Parathyroid adenoma (tissue), 2 donors: ENCODE data around the gene CPT1B.

ENCODE experiments used
- H2AFZ ChIP-seq: fragments of 300-600 bp; sonication (generic); one replicate; pipeline ENCODE4 v1.7.0; 2017; ENCODE audit warnings: antibody characterized with exemption, mild to moderate bottlenecking
- H3K27ac ChIP-seq: fragments of 300-600 bp; sonication (generic); one replicate; pipeline ENCODE4 v1.7.0; 2017
- H3K27me3 ChIP-seq: fragments of 300-600 bp; sonication (generic); one replicate; pipeline ENCODE4 v1.7.0; 2017; ENCODE audit warnings: low read length; ENCODE audit not compliant: control insufficient read depth, insufficient read depth
- H3K36me3 ChIP-seq: fragments of 300-600 bp; sonication (generic); one replicate; pipeline ENCODE4 v1.7.0; 2017; ENCODE audit warnings: low read length; ENCODE audit not compliant: control insufficient read depth, insufficient read depth
- H3K4me1 ChIP-seq: fragments of 300-600 bp; sonication (generic); one replicate; pipeline ENCODE4 v1.7.0; 2017; ENCODE audit warnings: control low read depth
- H3K4me2 ChIP-seq: fragments of 300-600 bp; sonication (generic); one replicate; pipeline ENCODE4 v1.7.0; 2017; ENCODE audit warnings: low read length
- H3K4me3 ChIP-seq: fragments of 300-600 bp; sonication (generic); one replicate; pipeline ENCODE4 v1.7.0; 2017; ENCODE audit warnings: low read depth, low read length
- H3K79me2 ChIP-seq: fragments of 300-600 bp; sonication (generic); one replicate; pipeline ENCODE4 v1.7.0; 2017; ENCODE audit warnings: control low read depth
- H3K9ac ChIP-seq: fragments of 300-600 bp; sonication (generic); one replicate; pipeline ENCODE4 v1.7.0; 2017; ENCODE audit warnings: mild to moderate bottlenecking
- H3K9me3 ChIP-seq: fragments of 300-600 bp; sonication (generic); one replicate; pipeline ENCODE4 v1.7.0; 2017; ENCODE audit warnings: low read length; ENCODE audit not compliant: control insufficient read depth
- TF ChIP-seq, protein P1 (sequence below): fragments of 300-600 bp; sonication (generic); IDR thresholded peaks from one replicate; pipeline ENCODE4 v1.7.0; 2017; ENCODE audit warnings: antibody characterized with exemption, mild to moderate bottlenecking
- donor health status: primary hyperparathyroidism.

Gene CPT1B

DNA sequence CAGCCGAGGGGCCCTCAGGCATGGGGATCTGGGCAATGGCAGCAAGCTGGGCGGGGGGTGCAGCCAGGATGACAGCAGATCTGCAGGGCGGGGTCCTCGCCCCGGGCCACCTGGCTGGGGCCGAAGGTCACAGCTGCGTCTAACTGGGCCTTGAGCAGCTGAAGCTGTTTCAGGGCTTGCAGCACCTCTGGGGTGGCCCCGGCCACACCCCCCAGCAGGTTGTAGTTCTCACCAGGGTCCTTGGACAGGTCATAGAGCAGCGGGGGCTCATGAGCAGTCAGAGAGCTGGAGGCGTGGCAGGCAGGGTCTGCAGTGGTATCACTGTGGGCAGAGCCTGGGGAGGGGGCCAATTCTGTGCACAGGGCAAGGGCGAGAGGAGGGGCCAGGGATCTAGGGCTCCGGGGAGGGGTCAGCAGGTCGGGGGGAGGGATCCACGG, 46.9 kb upstream of the CPT1B start:
- H3K9me3 ChIP-seq = no peaks in the 10 kb centered on the region
- no peaks in the 10 kb centered on the region for H3K27me3 ChIP-seq
- no peaks in the 10 kb centered on the region for H3K79me2 ChIP-seq
- H3K4me3 ChIP-seq = no peak overlapping the region
- no peak overlapping the region for H3K4me2 ChIP-seq
- H3K9ac ChIP-seq = no peak overlapping the region
- H3K4me1 ChIP-seq = peaks cover 21% of the 10 kb centered on the region
- no peak overlapping the region for H2AFZ ChIP-seq
- H3K36me3 ChIP-seq = no peaks in the 10 kb centered on the region
- TF ChIP-seq, protein P1, sequence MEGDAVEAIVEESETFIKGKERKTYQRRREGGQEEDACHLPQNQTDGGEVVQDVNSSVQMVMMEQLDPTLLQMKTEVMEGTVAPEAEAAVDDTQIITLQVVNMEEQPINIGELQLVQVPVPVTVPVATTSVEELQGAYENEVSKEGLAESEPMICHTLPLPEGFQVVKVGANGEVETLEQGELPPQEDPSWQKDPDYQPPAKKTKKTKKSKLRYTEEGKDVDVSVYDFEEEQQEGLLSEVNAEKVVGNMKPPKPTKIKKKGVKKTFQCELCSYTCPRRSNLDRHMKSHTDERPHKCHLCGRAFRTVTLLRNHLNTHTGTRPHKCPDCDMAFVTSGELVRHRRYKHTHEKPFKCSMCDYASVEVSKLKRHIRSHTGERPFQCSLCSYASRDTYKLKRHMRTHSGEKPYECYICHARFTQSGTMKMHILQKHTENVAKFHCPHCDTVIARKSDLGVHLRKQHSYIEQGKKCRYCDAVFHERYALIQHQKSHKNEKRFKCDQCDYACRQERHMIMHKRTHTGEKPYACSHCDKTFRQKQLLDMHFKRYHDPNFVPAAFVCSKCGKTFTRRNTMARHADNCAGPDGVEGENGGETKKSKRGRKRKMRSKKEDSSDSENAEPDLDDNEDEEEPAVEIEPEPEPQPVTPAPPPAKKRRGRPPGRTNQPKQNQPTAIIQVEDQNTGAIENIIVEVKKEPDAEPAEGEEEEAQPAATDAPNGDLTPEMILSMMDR = no peak
- H3K27ac ChIP-seq = no peak overlapping the region

DNA sequence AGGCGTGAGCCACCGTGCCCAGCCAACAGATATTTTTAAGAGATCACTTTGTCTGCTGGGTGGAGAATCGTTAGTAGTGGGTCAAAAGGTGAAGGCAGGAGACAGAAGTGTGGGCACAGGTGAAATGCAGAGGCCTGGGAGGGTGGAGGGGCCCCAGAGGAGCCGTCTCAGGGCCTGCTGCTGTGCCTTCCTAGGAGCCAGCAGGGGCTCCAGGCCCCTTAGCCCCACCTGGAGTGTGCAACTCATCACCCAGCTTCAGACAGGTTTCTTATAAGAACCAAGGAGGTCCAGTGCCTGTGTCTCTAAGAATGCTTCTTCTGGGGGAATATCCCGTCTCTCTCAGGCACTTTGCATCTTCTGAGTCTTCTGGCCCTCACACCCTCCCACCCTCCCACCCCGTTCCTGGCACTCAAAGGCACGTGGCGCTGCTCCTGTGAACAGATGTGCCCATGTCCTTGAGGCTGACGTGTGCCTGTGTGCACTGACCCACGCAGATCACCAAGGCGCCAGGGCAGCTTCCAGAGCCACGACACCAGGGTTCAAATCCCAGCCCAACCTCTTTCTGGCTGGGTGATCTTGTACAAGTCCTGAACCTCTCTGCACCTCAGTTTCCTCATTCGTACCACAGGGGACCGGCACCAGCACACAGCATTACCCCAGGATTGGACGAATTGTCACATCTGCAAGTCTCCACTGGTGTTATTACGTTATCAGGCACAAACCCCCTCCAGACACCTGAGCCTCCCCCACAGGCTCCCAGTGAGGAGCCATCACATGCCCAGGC, 46.3 kb upstream of the CPT1B start:
- H3K4me3 ChIP-seq = no peak overlapping the region
- TF ChIP-seq, protein P1 = no peak
- H3K27me3 ChIP-seq = no peaks in the 10 kb centered on the region
- H3K9me3 ChIP-seq = no peaks in the 10 kb centered on the region
- H2AFZ ChIP-seq = no peak overlapping the region
- H3K4me1 ChIP-seq = peaks cover 21% of the 10 kb centered on the region
- H3K36me3 ChIP-seq = no peaks in the 10 kb centered on the region
- H3K9ac ChIP-seq = no peak overlapping the region
- H3K4me2 ChIP-seq = no peak overlapping the region
- no peaks in the 10 kb centered on the region for H3K79me2 ChIP-seq
- H3K27ac ChIP-seq = no peak overlapping the region

DNA sequence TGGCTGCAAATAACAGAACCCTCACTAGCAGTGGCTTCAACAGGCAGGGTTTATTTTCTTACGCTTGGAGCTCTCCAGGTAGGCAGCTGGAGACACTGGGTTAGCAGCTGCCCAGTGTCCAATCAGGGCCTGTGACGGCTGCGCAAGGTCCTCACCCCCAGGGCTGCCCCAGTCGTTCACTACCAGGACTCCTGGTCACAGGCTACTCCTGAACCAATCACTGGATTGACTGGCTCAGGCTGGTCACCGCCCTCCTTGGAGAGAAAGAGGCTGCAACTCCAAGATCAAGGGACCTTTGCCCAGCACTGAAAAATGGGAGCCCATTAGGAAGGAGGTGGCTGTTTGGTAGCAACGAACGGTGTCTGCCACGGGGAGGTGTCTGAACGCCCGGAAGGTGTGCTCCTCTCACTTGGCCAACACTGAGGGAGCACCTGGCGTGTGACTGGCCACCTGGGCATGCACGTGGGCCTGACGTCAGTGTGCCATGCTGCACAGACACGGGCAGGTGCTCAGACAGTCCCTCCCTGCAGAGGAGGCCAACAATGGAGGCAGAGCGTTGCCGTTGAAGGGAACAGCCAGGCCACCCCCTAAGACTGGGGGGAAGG, 44.6 kb upstream of the CPT1B start:
- H3K9me3 ChIP-seq = no peaks in the 10 kb centered on the region
- TF ChIP-seq, protein P1 = no peak
- peak overlapping the region; percentile 80 for H3K27ac ChIP-seq
- H3K36me3 ChIP-seq = no peaks in the 10 kb centered on the region
- no peaks in the 10 kb centered on the region for H3K27me3 ChIP-seq
- peaks cover 21% of the 10 kb centered on the region for H3K4me1 ChIP-seq
- no peak overlapping the region for H3K4me3 ChIP-seq
- H2AFZ ChIP-seq = peak overlapping the region; percentile 61
- H3K4me2 ChIP-seq = peak overlapping the region; percentile 77
- no peak overlapping the region for H3K9ac ChIP-seq
- no peaks in the 10 kb centered on the region for H3K79me2 ChIP-seq

DNA sequence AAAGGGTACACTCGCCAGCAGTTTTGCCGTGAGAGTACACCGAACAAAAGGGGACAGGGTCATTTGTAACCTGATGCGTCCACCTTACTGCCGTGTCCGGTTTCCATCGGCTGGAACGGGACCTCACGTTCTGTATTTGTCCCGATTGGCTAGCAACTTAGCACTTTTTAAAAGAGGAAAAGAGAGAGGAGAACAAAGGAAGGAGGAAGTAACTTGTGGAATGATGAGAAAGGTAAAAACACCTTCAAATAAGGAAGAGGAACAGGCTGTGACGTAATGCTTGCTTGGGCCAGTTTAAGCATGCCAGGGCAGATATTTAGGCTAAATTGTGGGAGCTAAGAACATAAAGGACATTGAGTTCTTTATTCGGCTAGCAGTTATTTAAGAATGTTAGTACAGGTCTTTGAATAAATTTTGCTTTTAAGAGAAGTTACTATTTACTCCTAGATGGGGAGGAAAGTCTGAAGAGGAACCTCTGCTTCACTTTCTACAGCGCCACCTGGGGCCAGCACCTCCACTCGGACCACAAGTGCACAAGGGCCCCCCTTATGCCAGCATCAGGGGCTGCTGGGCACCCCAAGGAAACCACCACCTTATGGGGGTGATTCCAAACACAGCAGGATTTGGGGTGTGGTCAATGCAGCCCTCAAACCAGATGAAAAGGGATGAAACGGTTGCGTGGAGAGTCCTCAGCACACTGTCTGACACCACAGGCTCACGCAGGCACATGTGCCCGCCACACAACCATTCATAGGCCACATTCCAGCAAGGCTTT, 43.9 kb upstream of the CPT1B start:
- peak overlapping the region; percentile 77 for H3K4me2 ChIP-seq
- peak overlapping the region; percentile 80 for H3K27ac ChIP-seq
- peak overlapping the region; percentile 40 for H3K4me3 ChIP-seq

More for the DNA sequence above, 43.9 kb upstream of the CPT1B start:
- no peaks in the 10 kb centered on the region for H3K79me2 ChIP-seq
- H3K9me3 ChIP-seq = no peaks in the 10 kb centered on the region
- no peaks in the 10 kb centered on the region for H3K36me3 ChIP-seq
- TF ChIP-seq, protein P1 = no peak
- no peak overlapping the region for H3K9ac ChIP-seq
- peak overlapping the region; percentile 61 for H2AFZ ChIP-seq
- no peaks in the 10 kb centered on the region for H3K27me3 ChIP-seq
- H3K4me1 ChIP-seq = peaks cover 21% of the 10 kb centered on the region
